ENCODE measurements around the gene ENDOU. TPM values are rescaled to one million over a fixed set of nuclear protein-coding genes. Genes with fewer than 3 reads are reported as not detected.

Gene ENDOU
- total RNA-seq, 2 donors from 2014 or later = not detected

DNA sequence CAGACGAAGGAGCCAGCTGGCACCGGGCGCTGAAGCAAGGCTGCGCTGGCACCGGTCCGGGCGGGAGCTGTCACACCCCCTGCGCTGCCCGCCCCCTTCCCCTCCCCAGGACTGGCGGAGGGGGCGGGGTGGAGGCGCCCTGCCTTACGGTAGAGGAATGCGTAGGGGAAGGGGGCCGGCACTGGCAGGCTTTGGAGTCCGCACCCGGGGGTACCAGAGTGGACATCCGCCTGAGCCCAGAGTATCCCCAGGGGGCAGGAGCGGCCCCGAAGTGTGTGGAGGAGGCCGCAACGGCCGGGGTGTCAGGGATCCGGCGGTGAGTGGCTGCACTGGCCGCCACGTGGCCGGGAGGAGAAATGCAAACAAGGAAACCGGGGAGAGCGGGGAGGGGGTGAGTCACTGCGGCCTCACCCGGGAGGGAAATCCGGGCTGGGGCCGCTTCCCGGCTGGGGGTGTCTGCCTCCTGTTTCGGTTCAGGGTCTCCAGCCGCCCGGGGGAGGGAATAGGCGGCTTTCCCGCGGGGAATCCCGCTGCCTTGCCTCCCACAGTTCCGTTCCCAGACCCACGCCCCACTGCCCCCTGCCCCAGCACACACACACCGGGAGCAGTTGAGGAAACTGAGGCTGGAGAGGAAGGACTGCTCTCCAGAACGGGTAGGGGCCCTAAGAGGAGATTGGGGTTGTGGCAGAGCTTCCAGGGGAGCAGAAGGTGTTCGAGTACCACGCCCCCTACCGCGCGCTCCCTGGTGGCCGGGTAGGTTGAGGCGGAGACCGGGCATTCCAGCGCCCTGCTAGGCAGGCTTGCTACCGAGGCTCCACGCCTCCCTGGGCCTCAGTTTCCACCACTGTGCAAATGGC is 33.8 kb upstream of the ENDOU start, which contains the start of gene RAPGEF3:
Gene RAPGEF3 (minus strand): TSS at position 47 of the 857 bp plus-strand sequence. CDS start 324 bp downstream, outside the sequence.
- ATAC-seq = peak; percentile 84 to 92
- H3K9me3 Mint-ChIP-seq = no peaks in the 10 kb centered on the region
- peak; percentile 68 to 86 for DNase-seq (ENCODE audit: low spot score in 2 of 2)
- H3K36me3 Mint-ChIP-seq = no peaks in the 10 kb centered on the region
- peak within 1 kb of the TSS in 1 of 2 donors; percentile 34 for H3K27ac Mint-ChIP-seq

DNA sequence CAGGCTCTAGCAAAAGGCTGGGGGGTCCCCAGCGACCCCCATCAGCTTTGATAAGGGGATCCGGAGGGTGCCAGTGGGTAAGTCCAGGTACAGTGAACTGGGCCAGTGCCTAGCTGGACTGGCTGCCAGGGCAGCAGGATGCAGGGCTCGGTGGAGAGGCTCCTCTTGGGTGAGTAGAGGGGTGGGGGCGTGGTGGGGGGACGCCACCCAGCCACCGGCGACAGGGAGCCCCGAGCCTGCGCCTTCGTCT is 33.2 kb upstream of the ENDOU start:
- H3K36me3 Mint-ChIP-seq = no peaks in the 10 kb centered on the region
- ATAC-seq (no peak), DNase-seq (ENCODE audit: low spot score in 2 of 2) (no peak)
- H3K27ac Mint-ChIP-seq = no peak overlapping the region
- no peaks in the 10 kb centered on the region for H3K9me3 Mint-ChIP-seq

DNA sequence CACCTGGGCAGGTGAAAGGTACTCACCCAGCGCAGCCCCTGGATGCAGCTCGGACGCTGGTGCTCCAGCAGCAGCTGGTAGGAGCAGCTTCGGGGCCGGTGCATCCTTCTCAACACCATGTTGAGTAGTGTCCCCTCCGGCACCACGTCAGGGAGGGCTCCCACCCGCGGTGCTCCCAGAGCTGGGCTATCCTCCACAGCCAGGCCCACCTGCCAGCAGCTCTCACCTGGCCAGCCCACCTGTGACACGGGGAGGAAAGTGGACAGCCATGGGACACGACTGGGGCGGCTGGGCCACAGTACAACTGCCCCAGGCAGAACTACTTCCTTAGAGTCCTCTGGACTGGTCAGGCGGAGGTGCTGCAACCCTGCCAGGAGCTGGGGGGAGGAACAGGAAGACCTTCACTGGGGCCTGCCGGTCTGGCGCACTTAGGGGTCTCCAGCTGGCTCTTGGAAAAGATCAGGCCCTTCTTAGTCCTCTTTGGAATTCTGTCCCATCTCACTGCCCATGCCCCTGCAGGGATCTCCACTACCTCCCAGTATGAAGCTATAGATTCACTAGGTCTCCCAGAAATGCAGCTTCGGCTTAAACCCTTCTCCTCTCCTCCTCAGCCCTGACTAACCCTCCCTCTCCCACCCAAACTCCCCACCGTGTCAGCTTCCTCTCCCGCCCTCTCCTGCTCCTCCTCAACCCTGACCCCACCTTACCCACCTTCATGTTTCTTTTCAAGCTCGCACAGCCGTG is 32.7 kb upstream of the ENDOU start:
- no peak for DNase-seq (ENCODE audit: low spot score in 2 of 2)
- Mint-ChIP-seq H3K9me3 (no peaks in the 10 kb centered on the region), H3K27ac (no peak overlapping the region), H3K36me3 (no peaks in the 10 kb centered on the region)
- ATAC-seq = no peak

DNA sequence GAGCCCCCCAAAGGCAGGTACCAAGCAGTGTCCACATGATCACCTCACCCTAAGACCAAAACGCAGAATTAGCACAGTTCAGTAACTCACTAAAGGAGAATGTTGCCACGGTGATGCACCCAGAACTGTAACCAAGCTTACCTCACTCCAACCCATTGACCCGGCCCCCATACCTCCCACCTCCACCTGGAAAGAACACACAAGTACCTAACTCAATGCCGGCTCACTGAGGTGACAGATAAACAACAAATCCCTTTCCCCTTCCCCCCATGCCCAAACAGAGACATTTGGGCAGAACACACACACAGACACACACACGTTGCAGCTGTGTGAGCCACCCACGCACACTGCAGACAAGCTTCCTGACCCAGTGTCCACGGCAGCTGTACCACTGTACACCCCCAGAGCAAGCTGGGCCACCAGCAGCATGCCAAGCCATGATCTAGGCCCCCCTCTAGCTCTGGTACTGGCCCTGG is 32.1 kb upstream of the ENDOU start:
- H3K27ac Mint-ChIP-seq = no peak overlapping the region

DNA sequence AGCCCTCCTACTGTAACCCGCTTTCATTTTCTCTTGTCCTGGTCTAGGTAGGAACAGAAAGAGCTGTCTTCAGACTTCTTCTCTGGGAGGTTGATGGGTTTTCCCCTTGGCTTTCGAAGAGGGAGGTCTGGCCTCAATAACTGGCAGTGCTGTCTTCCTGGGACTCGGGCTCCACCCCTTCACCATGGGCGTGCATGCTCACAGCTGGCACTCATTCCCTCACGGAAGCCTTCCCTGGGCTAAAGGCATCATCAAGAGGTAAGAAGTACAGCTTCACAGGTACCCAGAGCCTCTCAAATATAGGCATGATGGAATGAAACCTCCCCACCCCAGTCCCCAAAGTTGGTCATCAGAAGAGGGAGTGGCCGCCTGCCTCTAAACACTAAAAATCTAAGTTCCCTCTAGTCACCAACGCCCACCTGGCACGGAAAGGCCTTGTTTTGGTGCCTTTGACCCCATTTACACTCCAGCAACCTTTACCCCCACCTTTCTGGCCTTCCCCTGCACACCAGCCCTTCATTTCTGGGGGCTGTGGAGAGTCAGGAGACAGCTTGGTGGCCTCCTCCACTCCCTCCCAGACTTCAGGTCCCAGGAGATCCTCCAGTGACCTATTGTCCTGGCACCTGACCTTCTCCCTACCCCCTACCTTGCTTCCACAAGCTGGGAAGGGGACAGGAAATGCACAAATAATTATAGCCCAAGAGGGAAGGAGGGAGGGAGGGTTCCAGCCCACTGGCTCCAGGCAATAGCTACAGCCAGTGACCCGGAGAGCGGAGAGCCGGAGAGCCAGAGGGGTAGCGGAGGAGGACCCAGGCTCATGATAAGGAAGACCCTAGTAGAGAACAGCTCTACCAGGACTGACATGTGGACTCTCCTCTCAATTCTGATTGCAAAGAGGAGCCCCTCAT is 30.6 kb upstream of the ENDOU start:
- Mint-ChIP-seq H3K27ac (peak overlapping the region in 1 of 2 donors; percentile 28), H3K36me3 (no peaks in the 10 kb centered on the region), H3K9me3 (no peaks in the 10 kb centered on the region)
- DNase-seq (ENCODE audit: low spot score in 2 of 2) (no peak), ATAC-seq (peak; percentile 23 to 28)

More for the DNA sequence above, 32.1 kb upstream of the ENDOU start:
- Mint-ChIP-seq H3K9me3 (no peaks in the 10 kb centered on the region), H3K36me3 (no peaks in the 10 kb centered on the region)
- DNase-seq (ENCODE audit: low spot score in 2 of 2) (no peak), ATAC-seq (no peak)

DNA sequence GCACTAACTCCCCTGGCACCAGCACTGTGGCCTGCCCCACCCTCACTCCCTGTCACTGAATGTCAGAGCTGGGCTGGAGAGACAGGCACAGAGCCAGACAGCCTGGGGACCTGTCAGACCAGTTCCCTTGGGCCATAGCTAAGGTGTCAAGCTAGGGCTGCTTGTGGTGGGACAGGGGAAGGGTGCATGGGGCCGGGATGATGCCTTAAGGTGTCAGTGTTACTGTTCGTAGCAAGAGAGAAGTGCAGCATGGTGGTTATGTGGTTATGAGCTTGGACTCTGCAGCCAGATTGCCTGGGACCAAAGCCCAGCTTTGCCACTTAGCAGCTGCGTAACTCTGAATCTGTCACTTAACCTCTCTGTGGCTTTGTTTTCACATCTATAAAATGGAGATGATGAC is 29.6 kb upstream of the ENDOU start:
- ATAC-seq (no peak), DNase-seq (ENCODE audit: low spot score in 2 of 2) (no peak)
- Mint-ChIP-seq H3K27ac (peak overlapping the region in 1 of 2 donors; percentile 28), H3K36me3 (no peaks in the 10 kb centered on the region), H3K9me3 (no peaks in the 10 kb centered on the region)

DNA sequence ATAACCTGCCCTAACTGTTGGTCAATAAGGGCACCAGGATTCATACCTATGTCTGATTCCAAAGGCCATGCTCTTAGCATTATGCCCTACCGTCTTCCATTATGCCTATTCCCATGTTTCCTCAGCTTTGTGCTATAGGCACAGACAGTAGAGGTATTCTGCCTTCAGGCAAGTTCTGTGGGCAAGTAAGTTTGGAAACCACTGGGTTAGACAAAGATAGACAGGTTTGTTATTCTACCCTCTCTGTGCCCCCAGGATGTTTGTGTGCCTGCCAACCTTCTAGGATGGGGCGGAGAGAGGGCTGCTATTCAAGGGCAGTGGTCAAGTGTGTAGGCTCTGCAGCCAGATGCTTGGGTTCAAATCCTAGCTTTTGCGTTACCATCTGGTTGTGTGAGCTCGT is 28.8 kb upstream of the ENDOU start:
- Mint-ChIP-seq H3K9me3 (no peaks in the 10 kb centered on the region), H3K36me3 (no peaks in the 10 kb centered on the region), H3K27ac (no peak overlapping the region)
- DNase-seq (ENCODE audit: low spot score in 2 of 2) (no peak), ATAC-seq (no peak)

DNA sequence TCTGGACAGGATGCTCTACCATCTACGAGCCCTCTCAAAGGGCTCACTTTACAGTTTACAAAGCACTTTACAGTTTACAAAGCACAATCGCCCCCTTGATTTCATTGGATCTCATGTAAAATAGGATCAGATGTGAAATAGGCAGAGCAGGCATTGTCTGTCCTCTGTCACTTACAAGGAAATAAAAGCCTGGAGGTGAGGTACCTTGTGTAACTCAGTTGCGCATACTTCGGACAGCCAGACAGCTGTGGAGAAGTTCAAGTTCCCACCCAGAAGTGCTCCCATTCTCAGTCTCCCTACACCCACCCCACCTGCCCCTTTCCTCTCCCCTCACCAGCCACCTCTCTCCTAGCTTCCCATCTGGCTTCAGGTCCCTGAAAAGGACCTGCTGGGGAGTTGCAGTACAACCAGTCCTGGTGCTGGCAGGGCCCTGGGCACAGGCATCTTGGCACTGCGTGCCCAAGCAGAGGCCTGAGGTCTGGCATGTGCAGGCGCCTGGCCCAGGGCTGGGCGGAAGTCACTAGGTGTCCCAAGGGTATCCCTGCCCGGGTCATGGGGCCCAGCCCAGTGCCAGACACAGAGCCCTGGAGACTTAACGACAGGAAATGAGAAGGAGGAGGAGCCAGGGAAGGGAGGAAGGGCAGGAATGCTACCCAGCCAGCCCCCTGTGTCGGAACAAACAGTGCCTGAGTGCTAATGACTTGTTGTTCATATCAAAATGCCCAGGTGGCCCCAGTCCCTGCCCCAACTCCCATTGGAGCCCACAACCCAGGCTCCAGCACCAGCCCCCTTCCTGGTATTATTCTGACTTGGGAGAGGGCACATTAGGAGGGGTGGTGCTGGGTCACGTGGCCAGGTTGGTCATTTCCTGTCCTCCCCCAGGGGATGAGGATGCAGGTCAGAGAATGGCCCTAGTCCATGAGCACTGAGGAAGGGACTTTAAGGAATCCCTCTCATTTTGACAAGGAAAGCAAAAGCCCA is 28.0 kb upstream of the ENDOU start:
- no peak for ATAC-seq
- H3K27ac Mint-ChIP-seq = no peak overlapping the region
- H3K9me3 Mint-ChIP-seq = no peaks in the 10 kb centered on the region
- DNase-seq (ENCODE audit: low spot score in 2 of 2) = no peak
- no peaks in the 10 kb centered on the region for H3K36me3 Mint-ChIP-seq

DNA sequence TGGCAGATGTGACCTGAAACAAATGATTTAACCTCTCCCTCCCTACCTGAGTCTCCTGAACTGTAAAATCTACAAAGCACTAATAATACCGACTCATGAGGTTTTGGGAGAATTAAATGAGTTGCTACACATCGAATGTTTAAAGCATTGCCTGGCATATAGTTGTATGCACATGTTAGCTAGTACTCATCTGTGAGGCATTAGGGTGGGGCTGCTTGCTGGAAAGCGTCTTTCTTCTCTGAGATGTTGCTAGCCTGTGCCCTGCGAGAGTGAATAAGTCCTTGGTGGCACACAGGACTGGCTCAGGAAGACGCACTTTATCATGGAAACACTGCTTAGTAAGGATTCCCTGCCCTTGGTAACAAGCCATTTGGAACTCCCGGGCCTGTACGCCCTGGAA is 27.3 kb upstream of the ENDOU start:
- no peak for DNase-seq (ENCODE audit: low spot score in 2 of 2)
- Mint-ChIP-seq H3K27ac (no peak overlapping the region), H3K9me3 (no peaks in the 10 kb centered on the region), H3K36me3 (no peaks in the 10 kb centered on the region)
- ATAC-seq = no peak

DNA sequence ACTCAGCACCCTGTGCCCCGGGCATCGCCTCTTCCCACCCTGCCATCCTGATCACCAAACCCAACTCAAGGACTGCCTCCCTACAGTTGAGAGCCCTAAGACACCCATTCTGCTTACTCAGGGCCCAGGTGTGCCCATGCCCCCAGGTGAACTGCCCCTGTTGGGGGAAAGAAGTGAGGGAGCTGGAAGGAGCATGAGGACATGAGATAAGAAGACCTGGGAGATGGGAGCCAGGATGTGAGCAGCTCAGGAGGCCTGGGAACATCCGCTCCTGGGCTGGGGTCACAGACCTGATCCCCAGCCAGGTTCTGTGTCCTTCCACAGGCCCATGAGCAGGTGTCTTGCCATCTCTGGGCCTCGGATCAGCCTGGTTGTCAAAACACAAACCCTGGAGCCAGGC is 26.8 kb upstream of the ENDOU start:
- DNase-seq (ENCODE audit: low spot score in 2 of 2) = no peak
- no peak for ATAC-seq
- no peak overlapping the region for H3K27ac Mint-ChIP-seq
- H3K36me3 Mint-ChIP-seq = no peaks in the 10 kb centered on the region
- H3K9me3 Mint-ChIP-seq = no peaks in the 10 kb centered on the region

DNA sequence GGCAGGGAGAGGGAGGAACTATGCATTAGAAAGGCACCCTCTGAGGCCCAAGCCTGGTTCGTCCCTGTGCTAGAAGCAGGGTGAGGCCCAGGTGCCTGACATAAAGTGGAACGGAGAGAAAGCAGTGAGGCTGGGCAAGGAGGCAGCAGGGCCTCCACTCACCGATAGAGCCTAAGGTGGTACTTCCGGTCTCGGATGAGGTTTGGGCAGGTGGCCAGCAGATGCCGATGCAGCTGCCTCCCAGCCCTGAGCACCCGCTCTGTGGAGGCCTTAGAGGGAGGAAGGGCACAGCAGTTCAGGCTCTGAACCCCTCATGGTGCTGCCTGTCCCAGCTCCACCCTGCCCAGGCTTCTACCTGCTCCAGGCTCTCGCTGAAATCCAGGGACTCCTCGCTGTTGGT is 26.3 kb upstream of the ENDOU start:
- H3K36me3 Mint-ChIP-seq = no peaks in the 10 kb centered on the region
- ATAC-seq (no peak), DNase-seq (ENCODE audit: low spot score in 2 of 2) (no peak)
- no peaks in the 10 kb centered on the region for H3K9me3 Mint-ChIP-seq
- peak overlapping the region in 1 of 2 donors; percentile 68 for H3K27ac Mint-ChIP-seq

DNA sequence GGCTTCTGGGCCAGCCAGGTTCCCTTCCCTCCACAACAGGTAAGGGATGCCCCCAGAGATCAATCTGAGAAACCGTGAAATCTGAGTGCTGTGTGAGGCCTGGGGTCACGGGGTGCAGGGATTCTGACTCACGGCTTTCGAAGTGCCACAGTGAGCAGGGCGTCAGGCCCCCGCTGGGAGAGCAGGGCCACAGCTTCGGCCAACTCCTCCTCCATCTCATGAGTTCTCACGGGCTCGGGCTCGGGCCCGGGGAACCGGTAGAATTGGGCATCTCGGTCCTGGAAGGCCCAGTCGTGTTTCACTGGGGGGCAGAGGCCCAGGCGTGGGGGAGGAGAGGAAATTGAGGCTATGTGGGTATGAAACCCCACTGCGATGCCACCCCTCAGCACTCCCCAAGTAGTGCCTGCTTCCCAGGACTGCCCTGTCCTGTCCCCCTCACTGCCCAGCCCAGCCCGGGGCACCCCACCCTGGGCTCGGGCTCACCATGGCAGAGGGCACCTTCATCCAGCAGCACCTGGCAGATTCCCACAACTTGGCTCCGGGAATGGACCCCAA is 25.7 kb upstream of the ENDOU start:
- Mint-ChIP-seq H3K9me3 (no peaks in the 10 kb centered on the region), H3K36me3 (no peaks in the 10 kb centered on the region), H3K27ac (no peak overlapping the region)
- no peak for DNase-seq (ENCODE audit: low spot score in 2 of 2)
- no peak for ATAC-seq

DNA sequence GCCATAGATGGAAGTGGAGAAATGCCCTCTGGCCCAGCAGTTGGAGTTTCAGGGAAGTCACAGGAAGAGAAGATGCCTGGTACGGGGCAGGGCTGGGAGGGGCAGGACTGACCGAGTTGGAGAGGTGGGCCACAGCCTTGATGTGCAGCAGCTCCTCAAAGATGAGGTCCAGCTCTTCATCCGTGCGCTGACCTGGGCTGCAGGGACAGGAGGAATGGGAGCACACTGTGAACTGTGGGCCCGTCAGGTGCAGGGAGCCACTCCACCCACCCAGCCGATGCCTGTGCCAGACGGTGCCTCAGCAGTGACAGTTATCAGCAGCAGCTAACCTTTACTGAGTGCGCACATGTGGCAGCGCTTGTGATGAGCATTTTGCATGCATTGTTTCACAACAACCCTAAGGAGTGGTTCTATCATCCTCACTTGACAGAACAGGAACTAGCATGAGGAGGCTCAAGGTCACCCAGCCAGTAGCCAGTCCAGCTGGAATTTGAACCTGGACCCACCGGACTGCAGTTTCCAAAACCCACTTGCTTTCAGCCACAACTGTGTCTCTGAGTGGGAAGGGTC is 25.0 kb upstream of the ENDOU start:
- H3K9me3 Mint-ChIP-seq = no peaks in the 10 kb centered on the region
- ATAC-seq (no peak), DNase-seq (ENCODE audit: low spot score in 2 of 2) (no peak)
- H3K27ac Mint-ChIP-seq = no peak overlapping the region
- H3K36me3 Mint-ChIP-seq = no peaks in the 10 kb centered on the region

DNA sequence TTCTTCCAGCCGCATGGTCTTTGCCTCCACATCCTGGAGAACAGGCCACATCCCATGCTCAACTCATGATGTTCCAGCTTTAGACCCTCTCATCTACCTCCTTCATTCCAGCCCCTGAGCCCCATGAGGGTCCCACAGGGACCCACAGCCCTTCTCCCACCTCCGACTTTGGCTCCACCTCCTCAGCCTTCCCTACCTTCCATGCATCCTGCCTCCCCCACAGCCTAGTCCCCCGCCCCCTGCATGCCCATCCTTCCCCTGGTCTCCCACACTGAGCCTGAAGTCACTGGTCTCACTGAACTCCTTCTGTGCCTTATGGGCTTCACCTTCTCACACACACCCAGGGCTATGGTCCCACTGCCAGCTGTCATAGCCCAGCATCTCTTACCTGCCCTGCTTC is 23.6 kb upstream of the ENDOU start:
- DNase-seq (ENCODE audit: low spot score in 2 of 2) = no peak
- Mint-ChIP-seq H3K36me3 (no peaks in the 10 kb centered on the region), H3K27ac (no peak overlapping the region), H3K9me3 (no peaks in the 10 kb centered on the region)
- no peak for ATAC-seq

DNA sequence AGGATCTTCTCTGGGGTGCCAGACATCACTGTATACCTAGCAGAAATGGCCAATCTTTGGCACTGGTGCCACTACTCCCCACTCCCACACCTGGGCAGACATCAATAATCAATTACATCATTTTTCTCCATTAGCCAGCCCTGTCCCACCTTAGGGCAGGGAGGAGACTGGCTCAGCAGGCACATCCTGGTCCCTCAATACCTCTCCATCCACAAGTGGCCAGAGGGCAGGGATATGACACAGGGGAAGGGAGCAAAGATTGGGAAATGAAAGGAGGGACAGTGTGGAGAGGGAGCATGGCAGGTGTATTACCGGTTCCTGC is 23.2 kb upstream of the ENDOU start:
- H3K27ac Mint-ChIP-seq = peak overlapping the region in 1 of 2 donors; percentile 66
- no peaks in the 10 kb centered on the region for H3K9me3 Mint-ChIP-seq
- DNase-seq (ENCODE audit: low spot score in 2 of 2) (no peak), ATAC-seq (no peak)
- H3K36me3 Mint-ChIP-seq = no peaks in the 10 kb centered on the region
